Cortex of kidney (tissue), 1 donor: ENCODE measurements around the gene FCSK.
"Not testable (repeated sequence)": the region's sequence is repeated elsewhere in the genome, so short reads cannot be mapped to it uniquely, and the experiment has no call there.

Source experiments
- DNase-seq: peaks from one replicate; lab custom pipeline; 2025; lab: John Stamatoyannopoulos, UW

FCSK gene

GRCh38 chr16:70524399-70524825, 70.0 kb downstream of the FCSK start:
- not testable (repeated sequence) for DNase-seq

DNA sequence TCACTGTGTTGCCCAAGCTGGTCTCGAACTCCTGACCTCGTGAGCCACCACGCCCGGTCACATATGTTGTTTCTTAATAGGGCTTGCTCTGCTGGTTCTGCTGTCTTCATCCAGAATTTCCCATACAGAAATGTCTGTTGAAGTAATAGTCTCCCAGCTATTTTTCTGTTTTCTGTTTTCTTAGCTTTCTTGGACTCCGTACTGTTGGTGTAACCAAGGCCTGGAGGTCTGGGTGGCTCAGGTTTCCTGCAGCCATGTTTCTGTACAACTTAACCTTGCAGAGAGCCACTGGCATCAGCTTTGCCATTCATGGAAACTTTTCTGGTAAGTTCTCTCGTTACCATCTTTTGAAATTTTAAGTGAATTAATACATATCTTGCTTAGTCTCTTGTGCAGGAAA, 72.0 kb downstream of the FCSK start:
- DNase-seq: no peak

GRCh38 chr16:70527315-70527996, 73.1 kb downstream of the FCSK start:
- no peak for DNase-seq

GRCh38 chr16:70529051-70529777, 74.8 kb downstream of the FCSK start:
- no peak for DNase-seq
